ENCODE results near the gene SHB. TPM values are rescaled to one million over a fixed set of nuclear protein-coding genes. Genes with fewer than 3 reads are reported as not detected.

The SHB gene
- total RNA-seq, 4 donors from 2014 or later: 27.6 to 42.6 (median 34.5) TPM

DNA sequence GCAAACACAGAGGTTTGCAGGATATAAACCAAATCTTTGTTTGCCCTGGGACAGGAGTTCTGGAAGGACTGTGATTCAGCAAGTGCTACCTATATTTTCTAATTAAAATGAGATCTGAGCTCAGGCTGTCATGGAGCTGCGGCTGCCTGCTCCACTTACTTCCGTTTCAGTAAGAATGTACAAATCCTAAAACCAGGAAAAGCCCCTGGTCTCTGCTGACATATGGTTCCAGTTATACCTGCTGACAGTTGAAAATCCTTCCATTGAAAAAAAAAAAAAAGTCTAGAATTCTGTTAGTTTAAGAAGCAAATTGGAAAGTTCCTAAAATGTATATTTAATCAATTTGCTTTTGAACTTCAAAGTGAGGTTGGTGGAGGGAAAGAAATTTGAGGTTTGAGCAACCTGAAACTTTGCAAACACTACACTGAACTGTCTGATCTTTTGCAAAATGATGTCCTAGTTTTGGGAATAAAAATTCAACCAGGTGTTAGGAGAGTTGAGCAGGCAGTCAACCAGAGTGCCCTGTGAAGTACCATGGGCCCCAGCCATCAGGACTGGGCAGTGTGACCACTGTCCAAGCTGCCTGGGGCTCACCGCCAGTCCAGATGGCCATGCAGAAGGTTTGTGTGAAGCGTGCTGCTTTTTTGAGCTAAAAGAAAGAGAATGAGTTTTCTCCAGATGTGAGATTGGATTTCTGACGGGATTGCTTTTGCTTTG, 50.6 kb downstream of the SHB start:
- H3K4me3 ChIP-seq (ENCODE audit: low read depth, poor library complexity, severe bottlenecking): no peak overlapping the region
- intact Hi-C loops (cut with DNase I; ENCODE audit: low total_unique reads): no loop called here
- no peak for DNase-seq (ENCODE audit: low spot score in 2 of 2)
- 71% methylated on average over 5 of the region's 5 CpGs for WGBS, 2 donors
- TF ChIP-seq, protein P1, sequence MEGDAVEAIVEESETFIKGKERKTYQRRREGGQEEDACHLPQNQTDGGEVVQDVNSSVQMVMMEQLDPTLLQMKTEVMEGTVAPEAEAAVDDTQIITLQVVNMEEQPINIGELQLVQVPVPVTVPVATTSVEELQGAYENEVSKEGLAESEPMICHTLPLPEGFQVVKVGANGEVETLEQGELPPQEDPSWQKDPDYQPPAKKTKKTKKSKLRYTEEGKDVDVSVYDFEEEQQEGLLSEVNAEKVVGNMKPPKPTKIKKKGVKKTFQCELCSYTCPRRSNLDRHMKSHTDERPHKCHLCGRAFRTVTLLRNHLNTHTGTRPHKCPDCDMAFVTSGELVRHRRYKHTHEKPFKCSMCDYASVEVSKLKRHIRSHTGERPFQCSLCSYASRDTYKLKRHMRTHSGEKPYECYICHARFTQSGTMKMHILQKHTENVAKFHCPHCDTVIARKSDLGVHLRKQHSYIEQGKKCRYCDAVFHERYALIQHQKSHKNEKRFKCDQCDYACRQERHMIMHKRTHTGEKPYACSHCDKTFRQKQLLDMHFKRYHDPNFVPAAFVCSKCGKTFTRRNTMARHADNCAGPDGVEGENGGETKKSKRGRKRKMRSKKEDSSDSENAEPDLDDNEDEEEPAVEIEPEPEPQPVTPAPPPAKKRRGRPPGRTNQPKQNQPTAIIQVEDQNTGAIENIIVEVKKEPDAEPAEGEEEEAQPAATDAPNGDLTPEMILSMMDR (IDR thresholded peaks at IDR 0.05): no peak
- no peak for TF ChIP-seq POLR2A (IDR thresholded peaks at IDR 0.05)

DNA sequence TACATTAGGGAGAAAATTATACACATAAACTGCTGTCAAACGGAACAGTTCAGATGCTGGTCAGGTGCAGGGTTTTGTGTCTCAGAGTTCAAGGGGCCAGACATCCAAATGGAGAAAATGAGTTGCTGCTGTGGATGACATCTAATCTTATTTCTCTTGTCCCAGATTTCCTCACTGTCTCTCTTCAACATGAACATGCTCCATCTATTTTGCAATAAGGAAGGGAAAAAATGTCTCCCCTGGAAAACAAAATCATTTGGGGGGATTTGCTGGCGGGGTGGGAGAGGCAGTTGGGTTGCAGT, 51.2 kb downstream of the SHB start:
- TF ChIP-seq, protein P1 (IDR thresholded peaks at IDR 0.05): no peak
- no peak for TF ChIP-seq POLR2A (IDR thresholded peaks at IDR 0.05)
- 83 to 95% methylated on average over 2 of the region's 2 CpGs for WGBS, 2 donors
- DNase-seq (ENCODE audit: low spot score in 2 of 2): no peak
- no peak overlapping the region for H3K4me3 ChIP-seq (ENCODE audit: low read depth, poor library complexity, severe bottlenecking)
- intact Hi-C loops (cut with DNase I; ENCODE audit: low total_unique reads): no loop called here

DNA sequence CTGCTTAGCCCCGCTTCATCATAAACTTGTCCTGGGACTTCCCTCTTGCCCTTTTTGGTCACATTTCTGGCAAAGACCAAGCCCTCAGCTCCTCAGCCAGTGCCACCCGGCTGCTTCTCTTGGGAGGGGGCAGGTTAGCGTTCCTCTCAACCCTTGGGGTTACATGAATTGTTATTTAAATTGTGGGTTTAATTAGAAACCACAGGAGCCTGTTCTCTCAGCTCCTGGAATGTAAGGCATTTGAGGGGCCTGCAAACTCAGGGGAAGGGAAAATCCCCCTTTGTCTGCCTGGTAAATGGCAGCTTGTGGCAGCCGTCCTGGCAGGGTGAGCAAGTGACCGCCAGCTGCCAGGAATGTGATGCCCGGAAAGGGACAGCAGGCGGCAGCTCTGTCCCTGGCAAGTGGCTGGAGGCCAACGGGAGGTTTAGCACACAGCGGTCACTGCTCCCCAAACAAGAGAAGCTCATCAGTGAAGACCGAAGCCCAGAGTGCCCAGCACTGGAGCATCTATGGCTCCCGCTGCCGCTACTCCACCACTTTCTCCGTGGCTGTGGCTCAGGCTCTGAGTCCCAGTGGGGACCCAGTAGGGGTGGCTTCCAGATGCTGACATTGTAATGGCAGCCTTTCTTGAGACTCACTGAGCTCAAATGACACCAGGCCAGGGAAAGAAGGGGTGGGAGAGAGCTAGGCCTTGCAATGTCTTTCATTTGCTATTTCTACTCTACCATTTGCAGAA, 51.7 kb downstream of the SHB start:
- H3K4me3 ChIP-seq (ENCODE audit: low read depth, poor library complexity, severe bottlenecking): no peak overlapping the region
- 55 to 68% methylated on average over 13 of the region's 13 CpGs for WGBS, 2 donors
- TF ChIP-seq POLR2A (IDR thresholded peaks at IDR 0.05): no peak
- DNase-seq (ENCODE audit: low spot score in 2 of 2): no peak
- intact Hi-C loops (cut with DNase I; ENCODE audit: low total_unique reads): no loop called here

DNA sequence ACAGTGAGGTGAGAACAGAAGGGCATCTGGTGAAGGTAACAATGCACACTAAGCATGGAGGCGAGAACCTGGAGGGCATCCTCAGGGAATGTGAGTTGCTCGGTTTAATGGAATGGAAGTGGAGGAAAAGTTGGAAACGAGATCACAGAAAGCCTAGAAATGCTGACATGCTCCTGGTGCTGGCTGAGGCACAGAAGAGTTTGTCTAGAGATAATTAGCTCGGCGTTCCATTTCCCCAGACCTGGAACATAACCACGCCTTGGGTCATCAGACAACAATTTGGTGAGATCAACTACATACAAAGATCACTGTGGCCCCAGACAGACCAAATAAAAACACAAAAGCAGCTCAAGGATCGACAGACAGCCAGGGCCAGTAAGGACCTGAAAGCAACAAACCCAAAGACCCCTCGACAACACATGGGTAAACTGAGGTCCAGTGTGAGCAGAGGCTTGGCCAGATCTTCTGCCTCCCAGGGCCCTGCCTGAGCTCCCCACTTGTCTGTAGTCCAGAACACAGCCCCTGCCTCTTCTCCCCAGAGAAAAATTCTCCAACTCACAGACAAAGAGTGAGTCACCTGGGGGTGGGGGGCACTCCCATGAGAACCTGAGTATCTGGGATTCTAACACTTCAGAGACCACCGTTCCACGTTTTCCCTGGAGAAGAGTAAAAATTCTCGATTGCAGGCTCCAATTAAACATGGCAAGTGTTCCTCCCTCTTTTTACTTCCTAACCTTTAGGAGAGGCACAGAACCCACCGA, 52.5 kb downstream of the SHB start:
- WGBS, 2 donors: 62 to 64% methylated on average over 12 of the region's 12 CpGs
- DNase-seq (ENCODE audit: low spot score in 2 of 2): no peak
- no peak overlapping the region for H3K4me3 ChIP-seq (ENCODE audit: low read depth, poor library complexity, severe bottlenecking)
- no peak for TF ChIP-seq POLR2A (IDR thresholded peaks at IDR 0.05)
- TF ChIP-seq, protein P1 (IDR thresholded peaks at IDR 0.05): no peak
- intact Hi-C loops (cut with DNase I; ENCODE audit: low total_unique reads): no loop called here

DNA sequence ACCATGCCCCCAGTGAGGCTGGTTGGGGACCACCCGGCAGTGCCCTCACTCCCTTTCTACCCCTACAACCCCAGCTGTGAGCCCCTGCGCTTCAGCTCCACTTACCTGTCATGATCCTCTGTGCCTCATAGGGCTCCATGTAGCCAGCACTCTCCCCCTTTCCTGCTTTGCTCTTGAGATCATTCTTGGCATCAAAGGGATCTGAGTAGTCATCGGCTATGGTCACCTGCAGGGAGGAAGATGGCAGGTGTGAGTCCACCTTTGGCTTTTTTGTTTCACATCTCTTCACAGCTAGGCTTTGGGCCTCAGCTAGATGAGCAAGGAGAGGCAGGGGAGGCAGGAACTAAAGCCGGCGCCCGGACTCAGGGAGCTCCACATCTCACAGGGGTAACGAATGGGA, 53.1 kb downstream of the SHB start:
- no peak for DNase-seq (ENCODE audit: low spot score in 2 of 2)
- no peak for TF ChIP-seq POLR2A (IDR thresholded peaks at IDR 0.05)
- TF ChIP-seq, protein P1 (IDR thresholded peaks at IDR 0.05): no peak
- H3K4me3 ChIP-seq (ENCODE audit: low read depth, poor library complexity, severe bottlenecking): no peak overlapping the region
- intact Hi-C loops (cut with DNase I; ENCODE audit: low total_unique reads): no loop called here
- WGBS, 2 donors: 87 to 93% methylated on average over 7 of the region's 7 CpGs

DNA sequence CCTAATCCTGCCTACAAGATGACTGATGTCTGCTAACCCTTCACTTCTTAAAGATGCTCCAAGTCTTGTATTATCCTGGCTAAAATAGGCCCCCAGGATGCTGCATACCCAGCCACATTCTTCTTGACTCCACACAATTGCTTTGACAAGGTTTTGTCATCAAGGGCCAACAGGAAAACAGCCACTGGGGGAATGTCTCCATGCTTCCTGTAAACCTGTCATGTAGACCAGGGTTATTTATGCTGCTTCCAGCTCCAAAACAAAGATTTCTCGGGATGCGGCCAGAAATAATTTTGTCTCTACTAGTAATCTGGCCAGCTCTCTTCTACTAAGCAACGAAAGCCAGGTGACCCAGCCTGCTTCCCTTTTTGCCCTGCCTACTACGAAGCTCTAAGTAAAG, 53.8 kb downstream of the SHB start:
- intact Hi-C loops (cut with DNase I; ENCODE audit: low total_unique reads): no loop called here
- WGBS, 2 donors: 54 to 57% methylated on average over 4 of the region's 4 CpGs

More for the DNA sequence above, 53.8 kb downstream of the SHB start:
- DNase-seq (ENCODE audit: low spot score in 2 of 2): no peak
- no peak overlapping the region for H3K4me3 ChIP-seq (ENCODE audit: low read depth, poor library complexity, severe bottlenecking)
- TF ChIP-seq POLR2A (IDR thresholded peaks at IDR 0.05): no peak
- TF ChIP-seq, protein P1 (IDR thresholded peaks at IDR 0.05): no peak

Measured in lower leg skin (tissue), 4 donors.